Left ventricle myocardium inferior (tissue), 1 donor: ENCODE data around the gene ISG15. TPM values are rescaled to one million over a fixed set of nuclear protein-coding genes. Genes with fewer than 3 reads are reported as not detected.

Experiments
- DNase-seq: peaks from one replicate; pipeline ENCODE4 v3.0.0-alpha.2; 2020
- H3K27ac ChIP-seq: fragments of 200-600 bp; replicated peaks from 2 replicates; pipeline ENCODE4 v1.8.0; 2021
- H3K27me3 ChIP-seq: fragments of 200-600 bp; 2 replicates; pipeline ENCODE4 v1.8.0; 2021; ENCODE audit warnings: low read depth
- H3K36me3 ChIP-seq: fragments of 200-600 bp; 2 replicates; pipeline ENCODE4 v1.8.0; 2021
- H3K4me1 ChIP-seq: fragments of 200-600 bp; 2 replicates; pipeline ENCODE4 v1.8.0; 2021
- H3K4me3 ChIP-seq: fragments of 200-600 bp; 2 replicates; pipeline ENCODE4 v1.8.0; 2021; ENCODE audit warnings: mild to moderate bottlenecking, moderate library complexity
- H3K9me3 ChIP-seq: fragments of 200-600 bp; replicated peaks from 2 replicates; pipeline ENCODE4 v1.8.0; 2021
- CTCF ChIP-seq: fragments of 200-600 bp; IDR thresholded peaks from 2 replicates; pipeline ENCODE4 v1.8.0; 2021; ENCODE audit warnings: antibody characterized with exemption, mild to moderate bottlenecking, borderline replicate concordance
- intact Hi-C: fragments of 100-400 bp; cut with micrococcal nuclease; formaldehyde crosslinking; loops from one replicate; pipeline ENCODE4 v1.11.0; 2022
- total RNA-seq: library from RNA; stranded (reverse); fragmentation: NEBNext Ultra II Directional; extraction: Animal tissue kit (Norgen Biotek cat#: 25700); gene quantifications from one replicate; pipeline ENCODE4 v1.2.1, GENCODE V29; 2021
- donor health status: DM: no; HTN: yes; CAD: no; lungs with severe emphysema.

Gene ISG15
- total RNA-seq, 1 donor from 2014 or later, result 14.5 TPM

GRCh38 chr1:1062348-1063163 is 49.3 kb downstream of the ISG15 start:
- no peak for DNase-seq
- intact Hi-C loops, result loop anchor here (10.0 kb wide), 1 partner anchor 78 kb away; the partner anchor contains the start of gene PERM1
- no peaks in the 10 kb centered on the region for H3K9me3 ChIP-seq
- H3K4me3 ChIP-seq, result no peak overlapping the region
- H3K27ac ChIP-seq, result no peak overlapping the region
- TF ChIP-seq CTCF, result no peak
- H3K4me1 ChIP-seq, result peaks cover 34% of the 10 kb centered on the region
- peaks cover 92% of the 10 kb centered on the region for H3K27me3 ChIP-seq
- no peaks in the 10 kb centered on the region for H3K36me3 ChIP-seq

- Histone ChIP-seq H3K4me1 (peaks cover 32% of the 10 kb centered on the region), H3K9me3 (no peaks in the 10 kb centered on the region), H3K27ac (no peak overlapping the region), H3K27me3 (peaks cover 92% of the 10 kb centered on the region), H3K36me3 (no peaks in the 10 kb centered on the region), H3K4me3 (no peak overlapping the region)
- intact Hi-C loops, result loop anchor here (10.0 kb wide), 1 partner anchor 79 kb away; the partner anchor contains the start of gene PERM1
- TF ChIP-seq CTCF, result no peak
- DNase-seq, result no peak
Measured at GRCh38 chr1:1063261-1063944, 50.1 kb downstream of the ISG15 start.

Other genes starting within 250 kb of the ISG15 start
- 2.4 TPM for gene SAMD11, start 89.6 kb upstream of the ISG15 start, total RNA-seq
- gene NOC2L, start 54.2 kb upstream of the ISG15 start, total RNA-seq, result 40.8 TPM
- 6.4 TPM for gene KLHL17, start 52.9 kb upstream of the ISG15 start, total RNA-seq
- not detected for gene PLEKHN1, start 47.0 kb upstream of the ISG15 start, total RNA-seq
- gene PERM1, start 31.4 kb upstream of the ISG15 start, total RNA-seq, result 160 TPM
- gene HES4, start 13.4 kb upstream of the ISG15 start, total RNA-seq, result 34.0 TPM
- 13.0 TPM for gene AGRN, start 6.6 kb downstream of the ISG15 start, total RNA-seq
- not detected for gene RNF223, start 60.8 kb downstream of the ISG15 start, total RNA-seq
- gene C1orf159, start 102.6 kb downstream of the ISG15 start, total RNA-seq, result 3.8 TPM
- not detected for gene TTLL10, start 160.4 kb downstream of the ISG15 start, total RNA-seq
- gene TNFRSF18, start 193.1 kb downstream of the ISG15 start, total RNA-seq, result not detected
- 2.2 TPM for gene TNFRSF4, start 200.7 kb downstream of the ISG15 start, total RNA-seq
- 114 TPM for gene SDF4, start 218.5 kb downstream of the ISG15 start, total RNA-seq
- gene B3GALT6, start 218.7 kb downstream of the ISG15 start, total RNA-seq, result 7.9 TPM
- 0.55 TPM for gene C1QTNF12, start 233.2 kb downstream of the ISG15 start, total RNA-seq